ENCODE results near the gene STAMBP.
A peak's percentile ranks its signal among the peaks of the same experiment; 100 is the strongest.
"Not testable (repeated sequence)": the region's sequence is repeated elsewhere in the genome, so short reads cannot be mapped to it uniquely, and the experiment has no call there.

The STAMBP gene

GRCh38 chr2:73828818-73829570 lies at the start of gene STAMBP:
Gene STAMBP, plus strand, starts transcription at chr2:73828961. Its CDS starts 1,896 bp downstream, at chr2:73830857.
- FAIRE-seq (peak; percentile 91), DNase-seq (ENCODE audit: insufficient read length, low spot score) (peak; percentile 83)

GRCh38 chr2:73779467-73780236 lies 49.1 kb upstream of the STAMBP start, which contains the start of gene DUSP11:
Gene DUSP11, minus strand, starts transcription at chr2:73780103. Its CDS starts 129 bp downstream, at chr2:73779974.
- DNase-seq (ENCODE audit: insufficient read length, low spot score) (peak; percentile 79), FAIRE-seq (peak; percentile 99)

- FAIRE-seq (no peak), DNase-seq (ENCODE audit: insufficient read length, low spot score) (no peak)
These were observed 48.6 kb upstream of the STAMBP start for GRCh38 chr2:73780237-73780582.

GRCh38 chr2:73783402-73783801 lies 45.4 kb upstream of the STAMBP start:
- not testable (repeated sequence) for FAIRE-seq

GRCh38 chr2:73783883-73784282 lies 44.9 kb upstream of the STAMBP start, which contains the start of gene C2orf78:
Gene C2orf78, plus strand, starts transcription at chr2:73784183. Its CDS starts 127 bp downstream, at chr2:73784310.
- not testable (repeated sequence) for DNase-seq (ENCODE audit: insufficient read length, low spot score); FAIRE-seq

More at GRCh38 chr2:73783402-73783801, 45.4 kb upstream of the STAMBP start:
- not testable (repeated sequence) for DNase-seq (ENCODE audit: insufficient read length, low spot score)

- FAIRE-seq (no peak), DNase-seq (ENCODE audit: insufficient read length, low spot score) (no peak)
These were observed 16.9 kb upstream of the STAMBP start for GRCh38 chr2:73811878-73812277.

GRCh38 chr2:73812635-73813034 lies 16.1 kb upstream of the STAMBP start:
- no peak for DNase-seq (ENCODE audit: insufficient read length, low spot score)
- FAIRE-seq = no peak

- DNase-seq (ENCODE audit: insufficient read length, low spot score) = no peak
- FAIRE-seq = no peak
These were observed 10.5 kb upstream of the STAMBP start for GRCh38 chr2:73818296-73818695.

GRCh38 chr2:73821227-73821626 lies 7.5 kb upstream of the STAMBP start:
- FAIRE-seq (no peak), DNase-seq (ENCODE audit: insufficient read length, low spot score) (peak; percentile 20)

GRCh38 chr2:73821669-73822068 lies 7.1 kb upstream of the STAMBP start:
- peak; percentile 74 for FAIRE-seq
- DNase-seq (ENCODE audit: insufficient read length, low spot score) = no peak

- FAIRE-seq = peak; percentile 56
These were observed 6.5 kb upstream of the STAMBP start for GRCh38 chr2:73822276-73822675.

GRCh38 chr2:73822991-73823390 lies 5.8 kb upstream of the STAMBP start:
- FAIRE-seq (no peak), DNase-seq (ENCODE audit: insufficient read length, low spot score) (no peak)

More at GRCh38 chr2:73822276-73822675, 6.5 kb upstream of the STAMBP start:
- no peak for DNase-seq (ENCODE audit: insufficient read length, low spot score)

- FAIRE-seq (no peak), DNase-seq (ENCODE audit: insufficient read length, low spot score) (no peak)
These were observed 5.3 kb upstream of the STAMBP start for GRCh38 chr2:73823416-73823815.

- DNase-seq (ENCODE audit: insufficient read length, low spot score) = peak; percentile 10
- peak; percentile 97 for FAIRE-seq
These were observed 4.7 kb upstream of the STAMBP start for GRCh38 chr2:73823916-73824523.

- no peak for DNase-seq (ENCODE audit: insufficient read length, low spot score)
- no peak for FAIRE-seq
These were observed 3.4 kb upstream of the STAMBP start for GRCh38 chr2:73825408-73825807.

GRCh38 chr2:73827018-73827417 lies 1.7 kb upstream of the STAMBP start:
- FAIRE-seq (no peak), DNase-seq (ENCODE audit: insufficient read length, low spot score) (no peak)

GRCh38 chr2:73827660-73828388 lies 937 bp upstream of the STAMBP start:
- DNase-seq (ENCODE audit: insufficient read length, low spot score) (no peak), FAIRE-seq (no peak)

- DNase-seq (ENCODE audit: insufficient read length, low spot score) = no peak
- FAIRE-seq = no peak
These were observed 358 bp upstream of the STAMBP start for GRCh38 chr2:73828389-73828817.

GRCh38 chr2:73830871-73831401 lies 2.2 kb downstream of the STAMBP start:
- FAIRE-seq (no peak), DNase-seq (ENCODE audit: insufficient read length, low spot score) (no peak)

- DNase-seq (ENCODE audit: insufficient read length, low spot score) (no peak), FAIRE-seq (no peak)
These were observed 4.2 kb downstream of the STAMBP start for GRCh38 chr2:73832930-73833329.

Data from GM19239 (cell line).